SHP77 treated with DMSO at 0.1 percent for 48 hours (cell line): ENCODE measurements around the gene AADACL4.
A peak's percentile ranks its signal among the peaks of the same experiment; 100 is the strongest.
"Not testable (repeated sequence)": the region's sequence is repeated elsewhere in the genome, so short reads cannot be mapped to it uniquely, and the experiment has no call there.

ENCODE experiments used
- DNase-seq: peaks from one replicate; lab custom pipeline; 2025; lab: John Stamatoyannopoulos, UW

Gene AADACL4

DNA sequence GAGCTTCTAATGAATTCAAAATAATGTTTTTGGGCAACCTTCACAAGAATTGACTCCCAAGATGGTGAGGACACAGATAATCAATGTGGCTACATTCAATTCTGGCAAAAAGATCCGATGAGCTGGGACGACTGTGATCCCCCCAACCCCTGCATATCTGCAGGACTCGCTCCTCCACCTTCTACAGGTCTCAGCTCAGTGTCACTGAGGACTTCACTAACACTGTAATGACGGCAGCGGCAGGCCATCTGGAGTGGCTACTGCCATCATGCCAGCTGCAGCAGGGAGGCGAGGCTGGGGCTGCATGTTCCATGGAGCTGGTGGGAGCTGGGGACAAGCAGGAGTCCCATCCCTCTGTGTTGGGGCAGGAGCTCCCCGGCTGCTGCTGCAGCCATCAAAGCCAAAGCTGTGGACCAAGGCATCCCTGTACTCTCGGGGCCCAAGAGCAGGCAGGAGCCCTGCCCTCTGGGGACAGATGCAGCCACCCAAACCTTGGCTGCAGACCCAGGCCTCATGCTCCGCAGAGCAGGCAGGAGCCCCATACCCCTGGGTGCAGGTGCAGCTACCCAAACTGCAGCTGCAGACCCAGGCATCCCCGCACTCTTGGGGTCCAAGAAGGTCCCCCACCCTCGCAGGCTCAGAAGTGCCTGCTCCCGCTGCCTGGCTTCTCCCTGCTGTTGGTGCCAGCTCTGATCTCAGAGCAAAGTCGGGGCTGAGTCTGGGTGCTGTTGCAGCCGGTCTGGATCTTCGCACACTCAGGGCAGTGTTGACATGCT is 13.7 kb upstream of the AADACL4 start:
- peak; percentile 26 for DNase-seq

DNA sequence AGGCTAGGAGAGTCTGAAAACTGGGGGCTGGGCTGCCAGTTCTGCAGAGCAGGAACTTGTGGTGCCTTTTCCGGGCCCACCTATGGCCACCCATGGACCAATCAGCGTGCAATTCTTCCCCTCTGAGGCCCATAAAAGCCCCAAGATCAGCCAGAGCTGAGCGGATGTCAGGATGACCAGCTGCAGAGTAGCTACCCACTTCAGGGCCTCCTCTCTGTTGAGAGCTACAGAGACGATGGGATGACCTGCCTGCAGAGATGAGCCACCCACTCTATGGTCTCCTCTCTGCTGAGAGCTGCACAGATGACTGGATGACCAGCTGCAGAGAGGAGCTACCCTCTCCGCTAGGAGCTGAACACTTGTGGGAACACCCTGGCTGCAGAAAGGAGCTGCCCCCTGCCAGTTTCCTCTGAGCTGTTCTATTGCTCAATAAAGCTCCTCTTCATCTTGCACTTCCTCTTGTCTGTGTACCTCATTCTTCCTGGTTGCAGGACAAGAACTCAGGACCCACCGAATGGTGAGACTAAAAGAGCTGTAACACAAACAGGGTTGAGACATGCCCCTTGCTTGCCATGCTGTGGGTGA is 12.8 kb upstream of the AADACL4 start:
- peak; percentile 16 for DNase-seq

DNA sequence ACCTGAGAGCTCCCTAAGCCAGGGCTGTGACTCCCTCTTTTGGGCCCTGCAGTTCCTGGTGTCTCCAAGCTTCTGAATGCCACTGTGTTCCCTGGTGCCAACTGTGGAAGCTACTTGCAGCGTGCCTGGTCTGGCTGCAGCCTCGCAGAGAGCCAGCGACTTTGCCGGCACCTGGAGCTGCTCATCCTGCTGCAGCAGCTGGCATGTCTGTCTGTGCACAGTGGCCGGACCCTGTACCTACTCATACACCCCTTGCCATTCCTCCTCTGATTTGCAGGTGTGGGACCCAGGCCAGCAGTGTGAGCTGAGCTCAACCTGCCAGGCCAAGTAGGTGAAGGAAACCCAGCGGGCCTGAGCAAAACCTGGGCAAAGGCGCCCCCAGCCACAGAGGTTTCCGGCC is 12.3 kb upstream of the AADACL4 start:
- no peak for DNase-seq

DNA sequence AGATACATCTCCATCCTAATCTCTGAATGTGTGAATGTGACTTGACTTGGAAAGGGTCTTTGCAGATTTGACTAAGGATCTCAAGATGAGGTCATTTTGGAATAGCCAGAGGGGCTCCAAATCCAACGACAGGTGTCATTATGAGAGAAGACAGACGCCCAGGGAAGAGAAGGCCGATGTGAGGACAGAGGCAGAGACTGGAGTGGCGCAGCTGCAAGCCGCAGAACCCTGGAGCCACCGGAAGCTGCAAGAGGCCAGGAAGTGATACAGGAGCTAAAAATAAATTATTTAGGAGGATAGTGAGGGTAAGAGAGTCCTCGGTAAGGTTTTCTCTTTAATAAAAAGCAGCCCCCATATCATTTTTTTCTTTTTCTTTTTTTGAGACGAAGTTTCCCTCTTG is 9.7 kb upstream of the AADACL4 start:
- DNase-seq = no peak

DNA sequence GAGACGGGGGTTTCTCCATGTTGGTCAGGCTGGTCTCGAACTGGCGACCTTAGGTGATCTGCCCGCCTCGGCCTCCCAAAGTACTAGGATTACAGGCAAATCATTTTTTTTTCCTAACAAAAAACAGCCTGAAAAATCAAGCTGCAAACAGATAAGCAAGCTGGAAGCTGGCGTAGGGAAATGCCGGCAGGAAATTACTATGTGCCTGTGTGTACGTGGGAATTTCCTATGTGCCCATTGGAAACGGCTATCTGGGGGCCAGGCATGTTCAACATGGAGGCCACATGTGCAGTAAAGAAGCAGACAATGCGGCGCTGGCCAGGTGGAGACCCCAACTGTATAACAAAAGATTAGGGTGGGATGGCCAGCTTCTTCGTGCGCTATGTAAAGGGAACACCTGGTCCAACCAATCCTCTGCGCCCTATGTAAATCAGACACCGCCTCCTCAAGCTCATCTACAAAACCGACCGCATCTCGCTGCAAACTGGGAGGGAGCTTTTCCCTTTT is 9.1 kb upstream of the AADACL4 start:
- DNase-seq = no peak

DNA sequence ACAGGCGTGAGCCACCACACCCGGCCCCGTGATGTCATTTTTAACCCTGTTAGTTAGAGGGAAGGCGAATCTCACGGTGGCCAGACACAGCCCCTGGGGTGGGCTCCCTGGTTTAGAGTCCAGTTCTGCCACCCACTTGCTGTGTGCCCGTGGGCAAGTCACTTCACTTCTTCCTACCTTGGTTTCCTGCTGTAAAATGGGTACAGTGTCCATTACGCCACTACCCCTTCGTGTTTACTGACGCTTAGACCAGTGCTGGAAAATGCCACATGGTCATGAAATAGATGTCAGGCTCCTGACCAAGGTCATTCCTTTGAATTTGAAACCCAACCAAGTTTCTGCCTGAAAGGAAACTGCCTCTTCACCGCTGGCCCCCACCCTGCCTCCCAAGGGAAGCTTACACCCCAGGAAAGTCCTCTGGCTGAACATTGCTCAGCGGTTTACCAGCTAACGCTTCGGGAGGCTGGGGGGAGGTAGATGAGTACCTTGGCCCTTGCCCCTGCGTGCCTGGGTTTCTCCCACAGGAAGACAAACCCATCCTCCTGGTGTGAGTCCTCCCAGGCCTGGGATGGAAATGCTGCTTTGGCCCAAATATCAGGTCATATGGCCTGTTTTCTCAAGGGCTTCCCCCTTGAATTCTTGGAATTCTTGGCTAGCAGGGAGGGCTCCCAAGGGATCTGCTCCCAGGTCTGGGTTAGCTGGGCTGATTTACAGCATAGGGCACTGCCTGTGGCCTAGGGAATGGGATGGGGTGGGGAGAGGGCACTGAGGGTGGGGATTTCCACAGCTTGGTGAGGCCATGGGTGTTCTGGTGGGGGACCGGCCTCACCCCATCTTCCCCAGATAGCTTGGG is 7.6 kb upstream of the AADACL4 start:
- no peak for DNase-seq

DNA sequence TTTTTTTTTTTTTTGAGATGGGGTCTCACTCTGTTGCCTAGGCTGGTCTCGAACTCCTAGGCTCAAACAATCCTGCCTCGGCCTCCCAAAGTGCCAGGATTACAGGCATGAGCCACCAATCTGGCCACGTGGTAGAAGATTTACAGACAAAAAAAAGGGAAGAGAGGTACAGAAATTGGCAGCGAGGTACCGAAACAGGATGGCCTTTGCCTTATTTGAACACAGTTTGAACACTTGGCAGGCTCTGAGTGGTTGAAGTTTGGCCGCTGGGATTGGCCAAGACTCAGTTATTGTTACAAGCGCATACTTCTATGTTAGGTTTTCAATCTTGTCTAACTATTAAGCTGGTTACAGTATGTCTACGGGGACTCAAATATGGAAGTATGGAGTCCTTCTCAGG is 6.2 kb upstream of the AADACL4 start:
- DNase-seq = no peak

DNA sequence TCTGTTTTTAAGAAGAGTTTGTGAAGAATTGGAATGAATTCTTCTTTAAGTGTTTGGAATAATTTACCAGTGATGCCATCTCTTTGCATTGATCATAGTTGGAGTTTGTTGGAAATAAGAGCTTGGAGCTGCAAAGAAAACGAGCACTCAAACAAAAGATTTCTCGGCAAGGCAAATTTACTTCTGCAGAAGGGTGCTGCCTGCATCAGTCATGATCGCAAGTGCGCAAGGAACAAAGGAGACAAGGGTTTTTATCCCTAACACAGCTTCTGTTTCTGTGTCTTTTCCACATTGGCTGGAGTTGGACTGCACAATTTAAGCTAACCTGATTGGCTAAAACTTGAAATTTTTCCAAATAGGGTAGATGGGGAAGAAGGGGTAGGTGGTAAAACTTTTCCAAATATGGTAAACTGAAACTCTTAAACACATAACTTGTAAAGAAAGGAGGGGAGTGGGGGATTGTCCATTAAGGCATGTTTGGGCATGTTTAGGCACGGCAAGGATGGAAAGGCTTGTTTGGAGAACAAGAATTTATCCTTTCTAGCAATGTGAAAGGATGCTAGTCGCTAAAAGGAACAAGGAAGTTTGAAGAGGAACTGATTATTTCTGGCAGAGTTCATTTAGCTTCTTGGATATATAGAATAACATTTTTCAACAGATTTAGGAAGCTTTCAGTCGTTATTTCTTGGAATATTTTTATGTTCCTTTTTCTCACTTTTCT is 3.5 kb upstream of the AADACL4 start:
- no peak for DNase-seq

DNA sequence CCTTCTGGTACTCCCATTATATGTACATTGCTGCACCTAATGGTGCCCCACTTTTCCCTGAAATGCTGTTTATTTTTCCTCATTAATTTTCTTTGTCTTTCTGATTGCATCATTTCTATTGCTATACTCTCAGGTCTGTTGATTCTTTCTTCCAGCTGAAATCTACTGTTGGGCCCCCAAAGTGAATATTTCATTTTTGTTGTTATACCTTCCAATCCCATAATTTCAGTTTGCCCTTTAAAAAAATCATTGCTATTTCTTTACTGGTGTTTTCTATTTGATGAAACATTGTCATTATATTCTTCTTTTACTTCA is 3.0 kb upstream of the AADACL4 start:
- DNase-seq = no peak

DNA sequence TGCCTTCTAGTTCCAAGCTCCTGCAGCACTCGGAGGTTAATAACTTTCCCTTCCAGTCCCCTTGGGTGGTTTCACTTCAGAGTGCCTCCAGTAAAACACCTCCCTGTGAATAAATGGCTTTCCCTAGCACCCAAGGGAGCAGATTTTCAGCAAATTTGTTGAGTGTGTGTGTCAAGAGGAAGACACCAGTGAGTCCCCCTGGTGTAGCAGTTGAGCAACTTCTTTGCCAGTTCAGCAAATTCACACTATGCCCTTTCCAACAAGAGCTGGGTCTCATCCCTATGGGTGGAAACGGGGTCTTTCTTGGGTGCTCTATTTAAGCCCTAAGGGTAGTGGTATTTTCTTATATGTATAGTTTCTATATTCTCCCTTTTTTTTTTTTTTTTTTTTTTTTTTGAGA is 806 bp upstream of the AADACL4 start:
- DNase-seq = no peak

DNA sequence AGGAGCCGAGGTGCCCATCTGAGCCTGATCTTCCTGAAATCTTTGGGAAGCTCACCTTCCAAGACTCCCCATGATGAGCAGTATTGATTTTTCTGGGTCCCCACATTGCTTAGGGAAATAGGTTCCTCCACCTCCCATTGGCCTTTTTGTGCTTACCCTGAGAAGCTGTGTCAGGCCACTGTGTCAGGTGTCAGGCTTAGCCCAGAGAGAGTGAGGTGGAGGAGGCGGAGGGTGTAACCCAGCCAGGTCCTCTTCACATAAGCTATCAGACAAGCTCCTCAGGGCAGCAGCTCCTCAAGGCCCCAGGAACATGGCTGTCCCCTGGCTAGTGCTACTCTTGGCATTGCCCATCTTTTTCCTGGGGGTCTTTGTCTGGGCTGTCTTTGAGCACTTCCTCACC is 352 bp downstream of the AADACL4 start:
- no peak for DNase-seq

DNA sequence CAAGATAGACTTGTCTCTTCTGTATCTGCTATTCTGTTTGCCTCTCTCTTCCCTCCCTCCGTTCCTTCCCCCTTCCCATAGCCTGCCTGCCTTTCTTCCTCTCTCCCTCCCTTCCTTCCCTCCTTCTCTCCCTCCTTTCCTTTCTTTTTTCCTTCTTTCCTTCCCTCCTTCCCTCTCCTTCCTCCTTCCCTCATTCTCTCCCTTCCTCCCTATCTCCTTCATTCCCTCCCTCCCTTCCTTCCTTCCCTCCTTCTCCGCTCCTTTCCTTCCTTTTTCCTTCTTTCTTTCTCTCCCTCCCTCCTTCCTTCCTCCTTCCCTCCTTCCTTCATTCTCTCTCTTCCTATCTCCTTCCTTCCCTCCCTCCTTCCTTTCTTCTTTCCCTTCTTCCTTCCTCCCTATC is 944 bp downstream of the AADACL4 start:
- DNase-seq = no peak

DNA sequence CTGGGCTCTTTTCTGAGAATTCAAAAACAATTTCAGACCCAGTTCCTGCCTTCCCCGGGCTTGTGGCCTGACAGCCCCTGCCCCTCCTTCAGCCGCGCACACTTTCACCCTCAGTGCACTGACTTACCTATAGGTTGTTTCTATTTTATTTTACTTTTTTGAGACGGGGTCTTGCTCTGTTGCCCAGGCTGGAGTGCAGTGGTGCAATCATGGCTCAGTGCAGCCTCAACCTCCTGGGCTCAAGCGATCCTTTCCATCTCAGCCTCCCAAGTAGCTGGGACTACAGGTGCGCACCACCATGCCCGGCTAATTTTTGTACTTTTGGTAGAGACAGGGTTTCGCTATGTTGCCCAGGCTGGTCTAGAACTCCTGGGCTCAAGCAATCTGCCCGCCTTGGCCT is 1.5 kb downstream of the AADACL4 start:
- not testable (repeated sequence) for DNase-seq

DNA sequence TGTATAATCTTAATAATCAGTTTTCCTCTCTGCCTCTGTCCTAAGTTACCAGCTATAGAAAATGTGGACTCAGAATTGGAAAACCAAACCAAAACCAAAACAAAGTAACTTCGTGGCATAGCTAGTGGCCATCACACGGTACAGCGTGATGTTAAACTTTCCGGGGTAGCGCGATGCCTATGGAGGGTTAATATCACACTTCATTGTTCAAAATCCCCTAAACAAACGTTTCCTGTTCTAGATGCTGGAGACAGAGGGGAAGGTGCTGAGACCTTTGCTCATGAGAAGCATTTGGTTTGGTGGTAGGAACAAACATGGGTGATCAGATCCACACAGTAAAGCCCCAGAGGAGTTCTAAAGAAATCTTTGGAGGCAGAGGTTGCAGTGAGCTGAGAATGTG is 4.9 kb downstream of the AADACL4 start:
- DNase-seq = no peak

DNA sequence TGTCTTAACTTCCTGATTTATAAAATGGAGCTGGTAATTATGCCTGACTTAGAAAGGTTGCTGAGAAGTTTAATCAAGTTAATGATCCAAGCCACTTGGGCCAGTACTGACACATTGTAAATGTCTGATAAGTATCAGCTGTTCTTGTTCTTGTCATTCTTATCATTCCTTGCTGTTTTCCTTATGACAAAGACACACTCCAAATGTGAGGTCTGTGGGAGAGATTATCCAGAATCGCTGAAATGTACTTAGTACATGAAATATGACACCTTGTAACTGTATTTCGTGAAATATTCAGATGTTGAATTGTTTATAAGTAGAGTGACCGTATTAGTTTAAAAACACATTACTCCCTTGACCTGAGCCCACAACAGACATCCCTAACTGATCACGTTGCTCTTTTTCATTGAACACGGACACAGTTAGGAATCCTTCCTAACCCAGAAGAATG is 6.1 kb downstream of the AADACL4 start:
- no peak for DNase-seq

DNA sequence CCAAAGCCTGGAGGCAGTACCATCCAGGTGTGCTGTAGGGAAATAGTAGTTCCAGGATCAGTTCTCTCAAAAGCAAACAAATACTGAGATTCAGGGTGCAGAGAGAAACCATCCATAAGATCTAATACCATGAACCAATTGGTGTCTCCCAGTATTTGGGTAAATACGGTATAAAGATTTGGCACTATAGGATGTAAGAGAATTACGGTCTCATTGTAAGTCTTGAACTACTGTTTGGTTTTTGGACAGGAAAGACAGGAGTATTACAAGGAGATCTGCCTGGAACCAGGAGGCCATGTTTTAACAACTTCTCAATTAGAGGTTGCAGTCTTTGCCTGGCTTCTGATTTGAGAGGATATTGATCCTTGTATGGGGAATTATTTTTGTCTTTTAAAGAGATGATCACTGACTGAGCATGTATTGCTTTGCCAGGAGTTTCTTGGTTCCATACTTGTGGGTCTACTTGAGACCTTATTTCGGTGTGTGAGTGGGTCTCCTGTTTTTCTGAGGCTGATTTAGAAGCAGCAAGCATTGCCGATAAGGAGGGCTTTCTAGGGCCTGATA is 10.2 kb downstream of the AADACL4 start:
- DNase-seq = no peak

DNA sequence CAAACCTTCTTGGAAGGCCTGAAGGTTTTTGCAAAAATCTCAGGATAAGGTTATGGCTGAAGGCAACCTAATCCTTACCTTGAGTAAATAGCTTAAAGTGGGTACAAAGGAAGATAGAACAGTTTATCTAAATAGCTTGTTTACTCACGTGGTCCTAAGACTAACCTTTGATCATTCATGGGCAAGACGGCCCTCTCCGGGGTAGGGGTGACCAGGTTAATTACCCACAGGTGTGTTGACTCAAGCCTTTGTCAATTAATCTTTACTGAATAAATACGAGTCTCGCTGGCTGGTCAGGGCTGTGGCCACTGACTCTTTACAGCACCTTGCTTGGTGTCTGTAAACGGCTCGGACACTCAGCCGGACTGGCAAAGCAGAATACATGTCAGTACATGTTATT is 10.8 kb downstream of the AADACL4 start:
- peak; percentile 8 for DNase-seq

DNA sequence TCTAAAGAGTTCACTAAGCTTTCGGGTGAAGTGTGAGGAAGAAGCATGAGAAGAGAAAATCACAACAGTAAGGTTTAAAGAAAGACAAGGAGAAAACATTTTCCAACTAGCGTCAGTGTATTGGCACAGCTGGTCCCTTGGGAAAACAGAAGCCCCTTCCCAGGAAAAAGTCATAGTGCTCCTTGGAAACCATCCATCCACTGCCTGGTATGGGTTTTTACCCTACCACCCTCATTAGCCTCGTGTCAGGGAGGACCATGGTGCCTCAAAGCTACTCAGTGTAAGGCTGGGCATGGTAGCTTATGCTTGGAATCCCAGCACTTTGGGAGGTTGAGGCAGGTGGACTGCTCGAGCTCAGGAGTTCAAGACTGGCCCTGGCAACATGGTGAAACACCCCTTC is 12.7 kb downstream of the AADACL4 start:
- DNase-seq = no peak

DNA sequence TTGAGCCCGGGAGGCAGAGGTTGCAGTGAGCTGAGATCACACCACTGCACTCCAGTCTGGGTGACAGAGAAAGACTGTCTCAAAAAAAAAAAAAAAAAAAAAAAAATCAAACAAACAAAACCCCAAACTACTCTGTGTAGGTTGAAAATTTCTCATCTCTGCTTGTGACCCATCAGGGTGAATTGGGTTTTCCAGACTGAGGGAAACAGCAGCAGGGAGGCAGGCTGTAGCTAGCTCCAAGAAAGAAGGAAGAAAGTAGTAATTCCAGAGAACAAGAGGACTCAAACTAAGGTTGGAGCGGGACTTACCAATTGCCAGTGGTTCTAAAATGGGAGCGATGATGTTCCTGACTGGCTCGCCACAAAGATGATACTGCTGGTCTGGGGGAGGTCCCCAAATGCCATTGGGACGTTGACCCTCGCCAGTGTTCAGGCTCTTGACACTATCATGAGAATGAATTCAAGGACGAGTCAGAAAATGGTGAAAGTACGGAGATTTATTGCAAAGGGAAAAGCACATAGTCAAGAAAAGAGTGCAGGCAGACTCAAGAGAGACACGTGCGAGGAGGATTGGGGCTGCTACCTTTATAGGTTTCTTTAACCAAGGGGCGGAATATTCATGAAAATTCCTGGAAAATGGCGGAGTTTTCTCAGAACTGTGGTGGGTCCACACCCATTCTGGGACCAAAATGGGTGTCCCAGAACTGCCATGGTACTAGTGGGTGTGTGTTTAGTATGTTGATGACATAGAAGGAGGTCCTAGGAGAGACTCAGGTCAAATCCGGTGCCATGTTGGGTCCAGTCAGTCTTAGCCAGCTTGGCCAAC is 13.4 kb downstream of the AADACL4 start:
- no peak for DNase-seq

DNA sequence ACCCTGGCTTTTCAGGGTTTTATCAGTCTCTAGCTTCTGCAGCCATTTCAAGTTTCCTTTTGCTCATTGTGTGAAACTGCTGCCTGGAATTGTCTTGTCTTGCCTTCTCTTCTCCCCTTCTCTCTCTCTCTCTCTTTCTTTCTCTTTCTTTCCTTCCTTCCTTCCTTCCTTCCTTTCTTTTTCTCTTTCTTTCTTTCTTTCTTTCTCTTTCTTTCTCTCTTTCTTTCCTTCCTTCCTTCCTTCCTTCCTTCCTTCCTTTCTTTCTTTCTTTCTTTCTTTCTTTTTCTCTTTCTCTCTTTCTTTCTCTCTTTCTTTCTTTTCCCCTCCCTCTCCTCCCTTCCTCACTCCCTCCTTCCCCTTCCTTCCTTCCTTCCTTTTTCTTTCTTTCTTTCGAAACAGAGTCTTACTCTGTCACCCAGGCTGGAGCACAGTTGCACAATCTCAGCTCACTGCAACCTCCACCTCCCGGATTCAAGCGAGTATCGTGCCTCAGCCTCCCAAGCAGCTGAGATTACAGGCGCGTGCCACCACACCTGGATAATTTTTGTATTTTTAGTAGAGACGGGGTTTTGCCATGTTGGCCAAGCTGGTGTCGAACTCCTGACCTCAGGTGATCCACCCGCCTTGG is 14.1 kb downstream of the AADACL4 start:
- not testable (repeated sequence) for DNase-seq
